Endothelial cell (in vitro differentiated cells): ENCODE data around the gene TMEM184A. TPM values are rescaled to one million over a fixed set of nuclear protein-coding genes. Genes with fewer than 3 reads are reported as not detected.

Experiments
- DNase-seq: peaks from one replicate; pipeline ENCODE4 v3.0.0; 2021; ENCODE audit warnings: low spot score
- H3K27ac Mint-ChIP-seq: one replicate; pipeline ENCODE4 v1.8.0; 2021; ENCODE audit warnings: mixed read lengths, inconsistent platforms; ENCODE audit not compliant: unreplicated experiment
- H3K27me3 Mint-ChIP-seq: one replicate; pipeline ENCODE4 v1.8.0; 2021; ENCODE audit warnings: mild to moderate bottlenecking, moderate library complexity, mixed read lengths, inconsistent platforms; ENCODE audit not compliant: unreplicated experiment
- H3K36me3 Mint-ChIP-seq: one replicate; pipeline ENCODE4 v1.8.0; 2021; ENCODE audit warnings: mild to moderate bottlenecking, low read depth, mixed read lengths, inconsistent platforms; ENCODE audit not compliant: unreplicated experiment
- H3K4me1 Mint-ChIP-seq: one replicate; pipeline ENCODE4 v1.8.0; 2021; ENCODE audit warnings: mild to moderate bottlenecking, mixed read lengths, inconsistent platforms; ENCODE audit not compliant: unreplicated experiment
- H3K4me3 Mint-ChIP-seq: one replicate; pipeline ENCODE4 v1.8.0; 2021; ENCODE audit warnings: mild to moderate bottlenecking, mixed read lengths, inconsistent platforms; ENCODE audit not compliant: unreplicated experiment
- H3K9me3 Mint-ChIP-seq: one replicate; pipeline ENCODE4 v1.8.0; 2021; ENCODE audit warnings: mixed read lengths, inconsistent platforms; ENCODE audit not compliant: unreplicated experiment
- CTCF ChIP-seq: fragments of 200-600 bp; sonication (generic); IDR thresholded peaks from one replicate; pipeline ENCODE4 v1.5.0; 2021; ENCODE audit warnings: antibody characterized with exemption; ENCODE audit not compliant: unreplicated experiment
- total RNA-seq: library from RNA; stranded (reverse); fragmentation: NEBNext Ultra II Directional; extraction: Animal tissue kit (Norgen Biotek cat#: 25700); gene quantifications from one replicate; pipeline ENCODE4 v1.2.1, GENCODE V29; 2021; ENCODE audit not compliant: unreplicated experiment

The TMEM184A gene
- total RNA-seq, 1 donor from 2014 or later, result 0.21 TPM

DNA sequence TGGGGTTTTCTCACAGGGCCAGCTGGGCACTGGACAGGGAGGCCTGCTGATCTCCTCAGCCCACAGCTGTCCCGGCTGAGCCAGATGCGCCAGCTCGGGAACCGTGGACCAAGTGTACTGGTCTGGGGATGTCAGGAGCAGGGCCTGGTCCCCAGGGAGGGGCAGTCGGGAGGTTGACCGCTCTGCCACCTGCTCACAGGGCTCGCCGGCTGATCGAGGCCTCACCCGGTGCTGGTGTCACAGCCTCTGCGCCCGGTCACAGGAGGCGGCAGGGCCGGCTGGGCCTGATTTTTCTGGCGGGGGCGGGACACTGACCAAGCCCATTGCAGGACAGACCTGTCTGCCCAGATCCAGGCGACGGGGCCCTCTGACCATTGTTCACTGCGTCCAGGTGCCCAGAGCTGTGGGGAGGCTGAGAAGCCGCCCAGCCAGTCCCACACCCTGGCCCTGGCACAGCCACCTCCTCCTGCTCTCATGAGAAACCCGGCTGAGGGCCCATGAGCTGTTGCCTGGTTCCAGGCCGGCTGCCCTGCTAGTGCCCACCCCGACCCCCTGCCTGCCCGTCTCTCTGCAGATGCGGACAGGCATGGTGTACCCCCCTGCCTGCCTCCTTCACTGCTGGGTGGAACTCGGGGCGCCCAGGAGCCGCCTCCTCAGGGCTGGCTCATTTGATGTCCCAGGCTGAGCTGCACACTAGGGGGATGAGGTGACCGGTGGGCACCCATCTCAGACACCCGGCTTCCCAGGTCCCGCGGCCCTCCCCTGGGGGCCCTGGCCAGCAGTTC, 3.0 kb upstream of the TMEM184A start:
- Mint-ChIP-seq H3K27me3 (peaks cover 4% of the 10 kb centered on the region), H3K4me3 (no peak overlapping the region), H3K36me3 (no peaks in the 10 kb centered on the region), H3K9me3 (no peaks in the 10 kb centered on the region), H3K27ac (no peak overlapping the region), H3K4me1 (peaks cover 2% of the 10 kb centered on the region)
- TF ChIP-seq CTCF, result no peak
- no peak for DNase-seq

- Mint-ChIP-seq H3K36me3 (no peaks in the 10 kb centered on the region), H3K4me1 (peaks cover 2% of the 10 kb centered on the region), H3K4me3 (no peak overlapping the region), H3K27me3 (peaks cover 4% of the 10 kb centered on the region), H3K9me3 (no peaks in the 10 kb centered on the region), H3K27ac (no peak overlapping the region)
- no peak for TF ChIP-seq CTCF
- DNase-seq, result no peak
Observed at GRCh38 chr7:1558181-1558811, 2.3 kb upstream of the TMEM184A start.

- peaks cover 4% of the 10 kb centered on the region for H3K27me3 Mint-ChIP-seq
- no peak overlapping the region for H3K27ac Mint-ChIP-seq
- no peak for DNase-seq
- peaks cover 2% of the 10 kb centered on the region for H3K4me1 Mint-ChIP-seq
- no peak for TF ChIP-seq CTCF
- H3K4me3 Mint-ChIP-seq, result no peak overlapping the region
- H3K9me3 Mint-ChIP-seq, result no peaks in the 10 kb centered on the region
- no peaks in the 10 kb centered on the region for H3K36me3 Mint-ChIP-seq
Observed at GRCh38 chr7:1557771-1558170, 1.8 kb upstream of the TMEM184A start.

DNA sequence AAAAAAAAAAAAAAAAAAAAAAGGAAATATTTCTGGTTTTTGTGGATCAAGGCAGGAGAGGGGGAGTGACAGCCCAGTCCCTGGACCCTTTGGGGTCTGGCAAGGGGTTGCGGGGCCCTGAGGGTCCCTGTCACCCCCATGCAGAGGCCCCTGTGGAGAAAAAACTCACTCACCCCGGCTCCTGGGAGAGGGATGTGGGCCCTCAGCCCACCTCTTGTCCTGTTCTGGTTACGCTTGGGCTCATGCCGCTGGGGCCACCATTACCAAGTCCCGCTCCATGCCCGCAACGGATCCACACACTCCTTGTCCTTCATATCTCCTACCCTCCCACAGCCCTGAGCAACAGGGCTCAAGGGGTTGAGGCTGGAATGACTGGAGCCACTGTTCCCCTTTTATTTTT, 1.0 kb upstream of the TMEM184A start:
- Mint-ChIP-seq H3K27me3 (peaks cover 3% of the 10 kb centered on the region), H3K4me1 (peaks cover 2% of the 10 kb centered on the region), H3K36me3 (no peaks in the 10 kb centered on the region), H3K27ac (no peak overlapping the region), H3K4me3 (no peak overlapping the region), H3K9me3 (no peaks in the 10 kb centered on the region)
- no peak for TF ChIP-seq CTCF
- DNase-seq, result no peak

- H3K27me3 Mint-ChIP-seq, result peaks cover 3% of the 10 kb centered on the region
- H3K4me1 Mint-ChIP-seq, result peaks cover 2% of the 10 kb centered on the region
- H3K27ac Mint-ChIP-seq, result no peak overlapping the region
- H3K36me3 Mint-ChIP-seq, result no peaks in the 10 kb centered on the region
- DNase-seq, result no peak
- no peak overlapping the region for H3K4me3 Mint-ChIP-seq
- TF ChIP-seq CTCF, result no peak
- no peaks in the 10 kb centered on the region for H3K9me3 Mint-ChIP-seq
Observed at GRCh38 chr7:1555046-1555812, 776 bp downstream of the TMEM184A start.
